Ishikawa (cell line): ENCODE data around the gene PALS1.

ENCODE experiments used
- CEBPB ChIP-seq: IDR thresholded peaks from 2 replicates; pipeline ENCODE4 v1.6.1; 2012
- CREB1 ChIP-seq: IDR thresholded peaks from 2 replicates; pipeline ENCODE4 v1.6.1; 2012; ENCODE audit warnings: low read depth
- EGR1 ChIP-seq: IDR thresholded peaks from 2 replicates; pipeline ENCODE4 v1.6.1; 2012
- EP300 ChIP-seq: IDR thresholded peaks from 2 replicates; pipeline ENCODE4 v1.6.1; 2012; ENCODE audit warnings: borderline replicate concordance
- FOXM1 ChIP-seq: IDR thresholded peaks from 2 replicates; pipeline ENCODE4 v1.6.1; 2012; ENCODE audit warnings: low read depth, borderline replicate concordance
- MAX ChIP-seq: IDR thresholded peaks from 2 replicates; pipeline ENCODE4 v1.6.1; 2012
- NFIC ChIP-seq: IDR thresholded peaks from 2 replicates; pipeline ENCODE4 v1.6.1; 2012
- RAD21 ChIP-seq: IDR thresholded peaks from 2 replicates; pipeline ENCODE4 v1.6.1; 2012; ENCODE audit warnings: low read depth
- REST ChIP-seq: IDR thresholded peaks from 2 replicates; pipeline ENCODE4 v1.6.1; 2012; ENCODE audit warnings: low read depth, mild to moderate bottlenecking
- TAF1 ChIP-seq: IDR thresholded peaks from 2 replicates; pipeline ENCODE4 v1.6.1; 2012; ENCODE audit warnings: low read depth, mild to moderate bottlenecking
- TCF12 ChIP-seq: IDR thresholded peaks from 2 replicates; pipeline ENCODE4 v1.6.1; 2012; ENCODE audit warnings: low read depth
- TEAD4 ChIP-seq: IDR thresholded peaks from 2 replicates; pipeline ENCODE4 v1.6.1; 2012
- USF1 ChIP-seq: IDR thresholded peaks from 2 replicates; pipeline ENCODE4 v1.6.1; 2012
- YY1 ChIP-seq: IDR thresholded peaks from 2 replicates; pipeline ENCODE4 v1.6.1; 2012; ENCODE audit warnings: low read depth
- ZBTB7A ChIP-seq: IDR thresholded peaks from 2 replicates; pipeline ENCODE4 v1.6.1; 2012; ENCODE audit warnings: low read depth

PALS1 gene

GRCh38 chr14:67251573-67252226 lies 10.5 kb downstream of the PALS1 start:
- peak; percentile 28; the same call in 1 of the 2 replicates for TF ChIP-seq NFIC
- TF ChIP-seq ZBTB7A, result no peak

- no peak for TF ChIP-seq CEBPB
- TF ChIP-seq USF1, result no peak
- TF ChIP-seq YY1, result no peak
- TF ChIP-seq MAX, result no peak
- no peak for TF ChIP-seq EP300
- no peak for TF ChIP-seq NFIC
- no peak for TF ChIP-seq CREB1
- no peak for TF ChIP-seq REST
- no peak for TF ChIP-seq FOXM1
- no peak for TF ChIP-seq TAF1
- no peak for TF ChIP-seq RAD21
- TF ChIP-seq EGR1, result no peak
- no peak for TF ChIP-seq TCF12
- TF ChIP-seq TEAD4, result no peak
- no peak for TF ChIP-seq ZBTB7A
Measured at GRCh38 chr14:67253076-67253635, 11.9 kb downstream of the PALS1 start.

GRCh38 chr14:67257906-67258305 lies 16.7 kb downstream of the PALS1 start:
- TF ChIP-seq CEBPB (no peak), TAF1 (no peak), USF1 (no peak), NFIC (no peak), CREB1 (no peak)

- no peak for TF ChIP-seq MAX
- no peak for TF ChIP-seq EGR1
- no peak for TF ChIP-seq RAD21
- no peak for TF ChIP-seq CEBPB
- no peak for TF ChIP-seq NFIC
- no peak for TF ChIP-seq TEAD4
- TF ChIP-seq CREB1, result no peak
- TF ChIP-seq ZBTB7A, result no peak
- no peak for TF ChIP-seq REST
- TF ChIP-seq YY1, result no peak
- no peak for TF ChIP-seq USF1
- TF ChIP-seq FOXM1, result no peak
- TF ChIP-seq TAF1, result no peak
Measured at GRCh38 chr14:67260965-67261364, 19.7 kb downstream of the PALS1 start.

- TF ChIP-seq ZBTB7A, result no peak
- no peak for TF ChIP-seq USF1
- peak; percentile 44; the same call in 1 of the 2 replicates for TF ChIP-seq NFIC
Measured at GRCh38 chr14:67263499-67264149, 22.4 kb downstream of the PALS1 start.
